GM19023 (cell line): Measurements from ENCODE around the gene P2RX6.
"Not testable (repeated sequence)": the region's sequence is repeated elsewhere in the genome, so short reads cannot be mapped to it uniquely, and the experiment has no call there.

Experiments
- ATAC-seq: cut with Tn5 transposase; IDR thresholded peaks from one replicate; pipeline ENCODE4 v1.9.1; 2021; ENCODE audit warnings: mild to moderate bottlenecking, moderate library complexity; ENCODE audit not compliant: unreplicated experiment

Gene P2RX6

GRCh38 chr22:21051145-21051830 is 36.3 kb downstream of the P2RX6 start:
- no peak for ATAC-seq

GRCh38 chr22:21051831-21052400 is 37.0 kb downstream of the P2RX6 start:
- ATAC-seq: no peak

- no peak for ATAC-seq
These were observed 37.9 kb downstream of the P2RX6 start for GRCh38 chr22:21052715-21053459.

GRCh38 chr22:21054046-21054713 is 39.2 kb downstream of the P2RX6 start:
- ATAC-seq: no peak

- ATAC-seq: no peak
These were observed 40.0 kb downstream of the P2RX6 start for GRCh38 chr22:21054714-21055563.

GRCh38 chr22:21055564-21055834 is 40.5 kb downstream of the P2RX6 start:
- ATAC-seq: no peak

- no peak for ATAC-seq
These were observed 40.9 kb downstream of the P2RX6 start for GRCh38 chr22:21055880-21056319.

- ATAC-seq: not testable (repeated sequence)
These were observed 45.4 kb downstream of the P2RX6 start for GRCh38 chr22:21060363-21060762.

- ATAC-seq: not testable (repeated sequence)
These were observed 46.8 kb downstream of the P2RX6 start for GRCh38 chr22:21061660-21062321.

GRCh38 chr22:21064425-21064824 is 49.5 kb downstream of the P2RX6 start:
- not testable (repeated sequence) for ATAC-seq

- ATAC-seq: no peak
These were observed 50.2 kb downstream of the P2RX6 start for GRCh38 chr22:21064917-21065864.

- no peak for ATAC-seq
These were observed 52.3 kb downstream of the P2RX6 start for GRCh38 chr22:21067075-21067900.

GRCh38 chr22:21067901-21068680 is 53.1 kb downstream of the P2RX6 start:
- ATAC-seq: no peak

GRCh38 chr22:21068681-21069276 is 53.8 kb downstream of the P2RX6 start:
- no peak for ATAC-seq

- ATAC-seq: no peak
These were observed 54.4 kb downstream of the P2RX6 start for GRCh38 chr22:21069375-21069774.

GRCh38 chr22:21070690-21071615 is 56.0 kb downstream of the P2RX6 start:
- ATAC-seq: no peak
